Osteoblast (primary cell): ENCODE results near the gene SIGLECL1. TPM values are rescaled to one million over a fixed set of nuclear protein-coding genes. Genes with fewer than 3 reads are reported as not detected.

ENCODE experiments used
- DNase-seq: peaks from one replicate; pipeline ENCODE4 v3.0.0; 2011; ENCODE audit warnings: low spot score, mixed read lengths; ENCODE audit not compliant: insufficient read length; ENCODE audit errors: missing footprints
- H2AFZ ChIP-seq: 2 replicates; pipeline ENCODE4 v1.6.0; 2011; ENCODE audit warnings: mild to moderate bottlenecking, low read length
- H3K27ac ChIP-seq: 2 replicates; pipeline ENCODE4 v1.5.1; 2011; ENCODE audit warnings: mild to moderate bottlenecking, low read depth, low read length, moderate library complexity
- H3K27me3 ChIP-seq: 2 replicates; pipeline ENCODE4 v1.6.0; 2012; ENCODE audit warnings: mild to moderate bottlenecking, control low read depth, inconsistent platforms, low read length, moderate library complexity; ENCODE audit not compliant: insufficient read depth
- H3K36me3 ChIP-seq: 2 replicates; pipeline ENCODE4 v1.5.1; 2011; ENCODE audit warnings: mild to moderate bottlenecking, low read length, control low read depth, moderate library complexity; ENCODE audit not compliant: insufficient read depth
- H3K4me1 ChIP-seq: 2 replicates; pipeline ENCODE4 v1.5.1; 2011; ENCODE audit warnings: mild to moderate bottlenecking, low read length, control low read depth, moderate library complexity; ENCODE audit not compliant: insufficient read depth
- H3K4me2 ChIP-seq: 2 replicates; pipeline ENCODE4 v1.6.0; 2011; ENCODE audit warnings: mild to moderate bottlenecking, low read length; ENCODE audit not compliant: insufficient read depth
- H3K4me3 ChIP-seq: fragments of 200-600 bp; sonication (generic); 3 replicates; pipeline ENCODE4 v1.5.1; 2012; ENCODE audit warnings: mild to moderate bottlenecking, low read length, inconsistent platforms; ENCODE audit not compliant: insufficient read depth
- H3K79me2 ChIP-seq: 2 replicates; pipeline ENCODE4 v1.6.0; 2012; ENCODE audit warnings: mild to moderate bottlenecking, low read length, control low read depth, inconsistent platforms; ENCODE audit not compliant: insufficient read depth
- H3K9me3 ChIP-seq: 2 replicates; pipeline ENCODE4 v1.5.1; 2011; ENCODE audit warnings: low read depth, low read length, control low read depth
- H4K20me1 ChIP-seq: 2 replicates; pipeline ENCODE4 v1.6.0; 2012; ENCODE audit warnings: mild to moderate bottlenecking, low read length, control low read depth; ENCODE audit not compliant: insufficient read depth
- CTCF ChIP-seq: IDR thresholded peaks from 2 replicates; pipeline ENCODE4 v1.5.1; 2011; ENCODE audit warnings: mild to moderate bottlenecking, low read depth, low read length, moderate library complexity; ENCODE audit errors: extremely low read depth
- total RNA-seq: library from RNA; depleted of rRNA; stranded (reverse); fragments of >200 nt; gene quantifications from 2 replicates; pipeline ENCODE4 v1.2.3, GENCODE V29; 2012

The SIGLECL1 gene
- total RNA-seq, 1 donor: not detected

DNA sequence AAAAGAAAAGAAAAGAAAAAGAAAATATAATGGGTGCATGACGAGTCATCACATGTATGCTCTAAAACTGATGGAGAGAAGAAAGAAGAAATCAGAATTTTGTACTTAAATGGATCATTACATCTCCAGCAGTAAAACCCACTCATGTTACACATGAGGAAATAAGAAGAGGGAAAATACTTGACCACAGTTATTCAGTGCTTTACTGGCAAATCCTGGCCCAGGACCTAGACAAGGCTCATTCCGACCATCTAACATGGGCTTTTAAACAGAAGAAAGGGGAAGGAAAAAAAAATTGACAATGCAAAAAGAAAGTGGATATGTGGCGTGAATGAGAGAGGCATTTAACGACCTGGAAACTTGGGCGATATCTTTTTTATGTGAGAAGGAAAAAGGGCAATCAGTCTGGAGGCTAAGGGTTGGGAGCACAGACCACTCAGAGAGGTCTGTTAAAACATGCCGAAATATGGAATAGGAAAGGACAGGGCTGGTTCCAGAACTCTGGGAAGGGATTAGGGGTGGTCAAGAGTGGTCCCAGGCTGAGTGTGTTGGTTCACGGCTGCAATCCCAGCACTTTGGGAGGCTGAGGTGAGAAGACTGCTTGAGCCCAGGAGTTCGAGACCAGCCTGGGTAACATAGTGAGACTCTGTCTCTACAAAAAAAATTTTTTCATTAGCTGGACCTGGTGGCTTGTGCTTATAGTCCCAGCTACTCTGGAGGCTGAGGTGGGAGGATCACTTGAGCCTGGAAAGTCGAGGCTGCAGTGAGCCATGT lies 1.6 kb downstream of the SIGLECL1 start:
- Histone ChIP-seq H3K27ac (no peak overlapping the region), H4K20me1 (no peaks in the 10 kb centered on the region), H3K79me2 (no peaks in the 10 kb centered on the region), H3K4me2 (no peak overlapping the region), H3K9me3 (no peaks in the 10 kb centered on the region), H2AFZ (no peak overlapping the region), H3K36me3 (no peaks in the 10 kb centered on the region), H3K27me3 (no peaks in the 10 kb centered on the region), H3K4me1 (no peaks in the 10 kb centered on the region), H3K4me3 (no peak overlapping the region)
- DNase-seq: no peak
- no peak for TF ChIP-seq CTCF

DNA sequence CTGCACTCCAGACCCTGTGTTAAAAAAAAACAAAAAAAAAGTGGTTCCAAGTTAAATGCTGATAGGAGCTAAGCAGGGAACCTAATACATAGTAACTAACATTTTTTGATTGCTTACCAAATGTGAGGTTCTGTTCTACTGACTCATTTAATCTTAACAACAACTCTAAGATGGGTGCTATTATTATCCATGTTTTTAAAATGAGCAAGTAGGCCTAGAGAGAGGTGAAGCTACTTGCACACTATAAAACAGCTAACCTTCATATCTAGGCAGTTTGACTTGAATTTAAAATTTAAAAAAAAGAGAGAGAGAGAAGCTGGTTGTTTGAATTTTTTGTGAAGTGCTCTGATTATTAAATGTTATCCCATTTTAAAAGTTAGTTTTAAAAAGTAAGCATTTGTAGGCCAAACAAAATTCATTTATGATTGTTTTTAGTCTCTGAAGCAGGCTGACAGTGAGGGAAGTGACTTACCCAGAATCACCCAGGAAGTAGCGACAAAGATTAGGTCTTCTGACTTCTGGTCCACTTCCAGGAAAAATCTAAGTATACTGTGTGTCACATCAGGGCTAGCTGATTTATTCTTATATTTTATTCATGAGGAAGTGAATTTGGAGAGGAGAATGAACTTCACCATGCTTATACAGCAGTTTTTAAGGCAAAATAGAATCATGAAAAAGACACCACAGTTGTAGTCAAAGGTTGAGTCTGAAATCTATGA lies 2.4 kb downstream of the SIGLECL1 start:
- Histone ChIP-seq H3K79me2 (no peaks in the 10 kb centered on the region), H3K4me3 (no peak overlapping the region), H3K27ac (no peak overlapping the region), H3K36me3 (no peaks in the 10 kb centered on the region), H4K20me1 (no peaks in the 10 kb centered on the region), H2AFZ (no peak overlapping the region), H3K9me3 (no peaks in the 10 kb centered on the region), H3K27me3 (no peaks in the 10 kb centered on the region), H3K4me2 (no peak overlapping the region), H3K4me1 (no peaks in the 10 kb centered on the region)
- DNase-seq: no peak
- TF ChIP-seq CTCF: no peak

- H3K79me2 ChIP-seq: no peaks in the 10 kb centered on the region
- no peaks in the 10 kb centered on the region for H3K36me3 ChIP-seq
- H3K4me3 ChIP-seq: no peak overlapping the region
- H3K4me1 ChIP-seq: no peaks in the 10 kb centered on the region
- H3K9me3 ChIP-seq: no peaks in the 10 kb centered on the region
- no peak for TF ChIP-seq CTCF
- H2AFZ ChIP-seq: no peak overlapping the region
- no peaks in the 10 kb centered on the region for H3K27me3 ChIP-seq
- no peak overlapping the region for H3K27ac ChIP-seq
- H3K4me2 ChIP-seq: no peak overlapping the region
- H4K20me1 ChIP-seq: no peaks in the 10 kb centered on the region
- DNase-seq: no peak
These were observed 5.3 kb downstream of the SIGLECL1 start for GRCh38 chr19:51256155-51256625.

DNA sequence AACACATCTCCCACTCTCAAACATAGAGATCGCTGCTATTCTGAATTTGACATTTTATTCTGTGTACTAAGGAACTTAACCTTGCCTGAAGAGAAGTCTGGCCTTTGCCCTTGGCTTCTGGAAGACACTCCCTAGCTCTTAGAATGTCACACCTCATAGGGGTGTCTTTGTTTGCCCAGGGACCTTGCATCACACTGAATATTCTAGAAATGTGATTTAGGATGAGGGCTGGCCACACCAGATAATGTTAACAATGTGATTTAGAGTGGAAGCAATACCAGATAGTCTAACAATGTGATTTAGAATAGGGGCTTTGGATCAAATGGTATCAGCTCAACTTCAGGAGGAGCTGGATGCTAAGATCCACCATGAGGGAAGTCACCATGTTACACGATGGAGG lies 6.6 kb downstream of the SIGLECL1 start:
- no peaks in the 10 kb centered on the region for H3K79me2 ChIP-seq

More for the DNA sequence above, 6.6 kb downstream of the SIGLECL1 start:
- no peak overlapping the region for H3K4me2 ChIP-seq
- H3K27ac ChIP-seq: no peak overlapping the region
- H3K4me3 ChIP-seq: no peak overlapping the region
- H3K36me3 ChIP-seq: no peaks in the 10 kb centered on the region
- no peak overlapping the region for H2AFZ ChIP-seq
- DNase-seq: no peak
- no peaks in the 10 kb centered on the region for H4K20me1 ChIP-seq
- no peak for TF ChIP-seq CTCF
- no peaks in the 10 kb centered on the region for H3K4me1 ChIP-seq
- H3K9me3 ChIP-seq: no peaks in the 10 kb centered on the region
- no peaks in the 10 kb centered on the region for H3K27me3 ChIP-seq
